GM18873 (cell line): ENCODE data around the gene SRSF5.

Source experiments
- ATAC-seq: cut with Tn5 transposase; IDR thresholded peaks from one replicate; pipeline ENCODE4 v1.9.1; 2021; ENCODE audit warnings: mild to moderate bottlenecking, moderate library complexity, moderate number of reproducible peaks; ENCODE audit not compliant: unreplicated experiment, low FRiP score

SRSF5 gene

GRCh38 chr14:69769623-69770022, 2.7 kb downstream of the SRSF5 start:
- no peak for ATAC-seq

GRCh38 chr14:69770559-69770958, 3.6 kb downstream of the SRSF5 start:
- ATAC-seq: no peak

DNA sequence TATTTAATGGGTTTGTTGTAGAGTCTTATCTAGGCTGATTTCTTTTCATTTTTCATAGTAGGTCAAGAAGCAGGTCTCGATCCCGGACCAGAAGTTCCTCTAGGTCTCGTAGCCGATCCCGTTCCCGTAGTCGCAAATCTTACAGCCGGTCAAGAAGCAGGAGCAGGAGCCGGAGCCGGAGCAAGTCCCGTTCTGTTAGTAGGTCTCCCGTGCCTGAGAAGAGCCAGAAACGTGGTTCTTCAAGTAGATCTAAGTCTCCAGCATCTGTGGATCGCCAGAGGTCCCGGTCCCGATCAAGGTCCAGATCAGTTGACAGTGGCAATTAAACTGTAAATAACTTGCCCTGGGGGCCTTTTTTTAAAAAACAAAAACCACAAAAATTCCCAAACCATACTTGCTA, 4.2 kb downstream of the SRSF5 start:
- ATAC-seq: no peak

DNA sequence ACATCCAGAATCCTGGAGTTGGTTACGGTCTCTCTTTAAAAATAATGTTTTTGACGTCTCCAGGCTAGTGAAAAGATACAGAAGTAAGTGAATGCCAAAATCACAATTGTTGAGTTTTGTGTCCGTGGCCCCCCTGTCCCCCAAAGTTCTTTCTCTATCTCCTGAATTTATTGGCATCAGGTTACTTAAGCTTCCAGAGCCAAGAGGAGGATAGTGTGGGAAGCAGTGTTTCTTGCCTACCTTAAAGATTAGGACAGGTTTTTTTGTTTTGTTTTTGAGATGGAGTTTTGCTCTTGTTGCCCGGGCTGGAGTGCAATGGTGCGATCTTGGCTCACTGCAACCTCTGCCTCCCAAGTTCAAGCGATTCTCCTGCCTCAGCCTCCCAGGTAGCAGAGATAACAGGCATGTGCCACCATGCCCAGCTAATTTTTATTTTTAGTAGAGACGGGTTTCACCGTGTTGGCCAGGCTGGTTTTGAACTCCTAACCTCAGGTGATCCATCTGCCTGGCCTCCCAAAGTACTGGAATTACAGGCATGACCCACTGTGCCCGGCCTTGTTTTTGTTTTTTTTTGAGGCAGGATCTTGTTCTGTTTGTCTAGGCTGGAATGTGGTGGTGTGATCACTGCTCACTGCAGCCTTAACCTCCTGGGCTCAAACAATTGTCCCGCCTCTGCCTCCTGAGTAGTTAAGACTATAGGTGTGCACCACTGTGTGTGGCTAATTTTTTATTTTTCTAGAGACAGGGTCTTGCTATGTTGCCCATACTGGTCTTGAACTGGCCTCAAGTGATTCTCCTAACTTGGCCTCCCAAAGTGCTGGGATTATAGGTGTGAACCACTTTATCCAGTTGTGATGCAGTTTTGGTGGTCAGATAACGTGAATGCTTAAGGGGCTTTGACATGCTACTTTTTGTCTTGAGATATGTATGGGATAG, 5.4 kb downstream of the SRSF5 start:
- ATAC-seq: no peak

DNA sequence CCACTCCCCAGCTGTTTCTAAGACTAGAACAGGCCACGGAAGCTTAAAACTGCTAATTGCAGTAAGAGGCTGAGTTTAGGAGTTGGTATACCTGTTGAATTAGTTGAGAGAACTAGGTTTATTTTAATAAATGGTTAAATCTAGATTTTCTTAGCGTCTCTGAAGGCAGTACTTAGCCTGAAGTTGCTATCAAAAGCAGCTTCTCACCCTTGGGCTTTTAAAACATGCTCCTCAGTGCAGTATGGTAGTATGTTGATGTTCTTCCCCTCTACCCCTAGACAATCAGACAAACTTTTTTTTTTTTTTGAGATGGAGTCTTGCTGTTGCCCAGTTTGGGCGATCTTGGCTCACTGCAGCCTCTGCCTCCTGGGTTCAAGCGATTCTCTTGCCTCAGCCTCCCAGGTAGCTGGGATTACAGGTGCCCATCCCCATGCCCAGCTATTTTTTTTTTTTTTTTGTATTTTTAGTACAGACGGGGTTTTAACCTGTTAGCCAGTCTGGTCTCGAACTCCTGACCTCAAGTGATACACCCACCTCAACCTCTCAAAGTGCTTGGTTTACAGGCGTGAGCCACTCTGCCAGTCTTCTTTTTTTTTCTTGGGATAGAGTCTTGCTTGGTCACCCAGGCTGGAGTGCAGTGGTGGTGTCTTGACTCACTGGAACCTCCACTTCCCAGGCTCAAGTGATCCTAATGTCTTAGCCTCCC, 6.8 kb downstream of the SRSF5 start:
- no peak for ATAC-seq

- ATAC-seq: no peak
These were observed 8.1 kb downstream of the SRSF5 start for GRCh38 chr14:69775012-69775411.

DNA sequence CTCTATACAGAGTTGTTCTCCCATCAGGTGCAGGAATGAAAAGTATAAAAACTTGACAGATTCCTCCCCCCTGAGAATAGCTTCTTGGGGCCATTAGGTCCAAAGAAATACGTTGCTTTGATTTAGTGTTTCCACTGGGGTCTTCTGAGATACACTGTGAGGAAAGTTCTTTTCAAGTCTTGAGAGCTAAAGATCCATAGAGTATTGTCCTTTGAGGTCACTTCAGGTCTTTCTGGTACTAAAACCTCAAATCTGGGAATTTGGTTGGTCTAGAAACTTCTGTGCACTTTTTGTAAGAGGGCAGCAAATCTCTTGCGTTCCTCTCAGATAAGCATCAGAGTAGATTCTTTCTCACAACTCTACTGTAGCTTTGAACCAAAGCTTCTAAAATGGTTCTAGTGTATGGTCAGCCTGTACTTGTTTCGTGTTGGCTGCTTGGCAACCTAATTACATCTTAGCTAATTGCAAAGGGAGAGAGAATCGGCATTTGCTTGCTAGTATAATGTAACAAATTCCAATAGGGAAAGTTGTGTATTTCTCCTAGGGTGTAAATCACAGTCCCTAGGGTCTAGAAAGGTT, 10.0 kb downstream of the SRSF5 start:
- no peak for ATAC-seq

- ATAC-seq: no peak
These were observed 12.1 kb downstream of the SRSF5 start for GRCh38 chr14:69779088-69779487.

DNA sequence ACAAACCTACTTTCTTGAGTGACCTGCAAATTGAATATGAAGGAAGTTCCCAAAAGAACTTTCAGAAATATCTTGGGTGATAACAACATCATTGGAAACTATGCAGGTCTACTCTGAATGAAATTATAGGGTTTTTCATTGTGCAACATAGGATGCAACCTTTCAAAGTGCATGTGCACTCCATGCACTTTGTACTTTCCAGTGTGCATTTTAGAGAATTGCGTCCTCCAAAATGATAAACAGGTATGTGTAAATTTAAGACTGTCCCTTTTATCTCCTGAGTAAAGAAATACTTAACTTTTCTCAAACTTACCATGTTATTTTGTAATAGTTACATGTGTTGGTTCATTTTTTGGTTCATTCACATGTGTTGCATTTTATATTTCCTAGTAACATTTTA, 13.2 kb downstream of the SRSF5 start:
- ATAC-seq: no peak

GRCh38 chr14:69780952-69781351, 14.0 kb downstream of the SRSF5 start:
- ATAC-seq: no peak

GRCh38 chr14:69784942-69785341, 18.0 kb downstream of the SRSF5 start:
- no peak for ATAC-seq

DNA sequence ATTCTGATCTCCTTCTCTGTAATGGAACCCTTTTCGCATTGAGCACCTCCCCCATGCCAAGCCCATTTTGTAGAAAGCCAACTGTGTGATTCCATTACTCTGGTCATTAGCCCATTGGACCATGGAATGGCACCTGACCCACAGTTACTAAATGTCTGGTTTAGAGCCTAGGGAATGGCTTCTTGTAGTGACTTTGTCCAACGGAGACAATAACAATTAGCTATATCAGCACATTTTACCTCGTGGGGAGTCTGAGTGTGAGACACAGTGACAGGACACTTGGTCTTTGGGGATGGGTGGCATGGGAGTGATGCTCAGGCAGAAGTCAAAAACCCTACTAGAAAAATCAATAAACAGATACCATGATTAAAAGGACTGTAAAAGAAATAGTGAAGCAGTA, 19.7 kb downstream of the SRSF5 start:
- no peak for ATAC-seq

DNA sequence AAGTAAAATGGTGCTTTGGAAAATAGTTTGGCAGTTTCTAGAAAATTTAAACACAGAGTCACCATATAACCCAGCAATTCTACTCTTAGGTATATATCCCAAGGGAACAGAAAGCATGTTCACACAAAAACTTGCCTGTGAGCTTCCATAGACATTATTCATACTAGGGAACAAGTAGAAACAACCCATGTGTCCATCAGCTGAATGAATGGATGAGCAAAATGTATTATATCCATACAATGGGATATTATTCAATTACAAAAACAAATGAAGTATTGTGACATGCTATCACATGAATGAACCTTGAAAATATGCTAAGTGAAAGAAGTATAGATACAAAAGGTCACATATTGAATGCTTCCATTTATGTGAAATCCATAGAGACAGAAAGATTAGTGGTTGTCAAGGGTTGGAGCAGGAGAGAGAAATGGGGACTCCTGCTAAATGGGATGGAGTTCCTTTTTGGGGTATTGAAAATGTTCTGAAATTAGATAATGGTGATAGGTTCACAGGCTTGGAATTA, 22.2 kb downstream of the SRSF5 start:
- no peak for ATAC-seq

DNA sequence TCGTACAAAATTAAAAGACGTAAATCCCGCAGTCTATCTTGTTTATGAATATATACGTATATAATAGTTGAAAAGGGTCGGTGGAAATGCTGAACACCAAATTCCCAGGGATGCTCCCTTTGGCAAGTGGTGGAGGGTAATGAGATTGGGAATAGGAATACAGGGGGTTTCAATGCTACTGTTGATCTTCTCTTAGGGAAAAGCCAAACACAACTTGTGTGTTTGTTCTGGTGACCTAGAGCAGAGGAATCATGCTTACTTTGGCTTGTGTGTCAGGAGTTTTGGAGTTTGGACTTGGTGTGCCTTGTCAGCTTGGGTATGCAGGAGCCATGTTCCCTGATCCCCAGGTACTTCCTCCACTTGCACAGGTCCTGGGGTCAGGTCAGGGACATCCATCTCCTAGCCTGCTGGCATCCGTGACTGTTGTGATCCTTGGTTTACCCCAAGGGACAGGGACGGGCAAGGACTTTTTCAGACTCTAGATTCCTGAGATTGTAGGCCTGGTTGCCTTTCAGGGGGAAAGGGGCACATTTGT, 26.0 kb downstream of the SRSF5 start:
- no peak for ATAC-seq

- ATAC-seq: no peak
These were observed 27.8 kb downstream of the SRSF5 start for GRCh38 chr14:69794791-69795190.

GRCh38 chr14:69795691-69796090, 28.7 kb downstream of the SRSF5 start:
- no peak for ATAC-seq

DNA sequence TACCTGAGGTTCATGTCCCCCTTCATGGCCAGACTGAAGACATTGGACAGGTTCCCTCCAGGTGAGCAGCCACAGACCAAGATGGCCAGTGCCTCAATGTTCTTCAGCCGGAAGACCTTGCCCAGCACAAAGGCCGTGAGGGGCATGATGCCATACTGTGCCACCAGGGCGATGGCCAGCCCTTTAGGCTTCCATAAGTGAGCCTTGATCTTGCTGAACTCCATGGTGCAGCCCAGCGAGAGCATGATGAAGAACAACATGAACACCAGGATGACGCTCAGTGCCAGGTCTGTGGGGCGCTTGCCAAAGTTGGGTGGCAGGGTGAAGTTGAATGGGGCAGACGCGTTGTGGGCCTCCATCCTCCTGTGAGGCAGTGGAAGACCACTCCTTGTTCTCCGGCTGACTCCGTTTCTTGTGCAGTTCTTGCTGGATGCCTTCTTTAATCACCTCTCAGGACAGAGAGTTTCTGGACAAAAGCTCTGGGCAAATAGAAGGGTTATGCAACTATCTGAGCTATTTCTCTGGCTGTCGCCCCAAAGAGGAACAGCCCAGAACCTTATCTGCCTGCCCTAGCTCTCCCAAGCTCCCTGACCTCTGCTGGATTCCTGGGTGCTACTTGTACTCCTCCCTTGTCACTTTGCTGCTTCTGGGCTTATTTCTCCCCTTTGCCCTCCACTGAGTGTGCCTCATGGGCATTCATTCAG, 30.0 kb downstream of the SRSF5 start, which contains the start of gene SLC10A1:
TSS of gene SLC10A1 (minus strand) at position 445 of the 704 bp plus-strand sequence. CDS start at position 359, 86 bp downstream.
- ATAC-seq: no peak

DNA sequence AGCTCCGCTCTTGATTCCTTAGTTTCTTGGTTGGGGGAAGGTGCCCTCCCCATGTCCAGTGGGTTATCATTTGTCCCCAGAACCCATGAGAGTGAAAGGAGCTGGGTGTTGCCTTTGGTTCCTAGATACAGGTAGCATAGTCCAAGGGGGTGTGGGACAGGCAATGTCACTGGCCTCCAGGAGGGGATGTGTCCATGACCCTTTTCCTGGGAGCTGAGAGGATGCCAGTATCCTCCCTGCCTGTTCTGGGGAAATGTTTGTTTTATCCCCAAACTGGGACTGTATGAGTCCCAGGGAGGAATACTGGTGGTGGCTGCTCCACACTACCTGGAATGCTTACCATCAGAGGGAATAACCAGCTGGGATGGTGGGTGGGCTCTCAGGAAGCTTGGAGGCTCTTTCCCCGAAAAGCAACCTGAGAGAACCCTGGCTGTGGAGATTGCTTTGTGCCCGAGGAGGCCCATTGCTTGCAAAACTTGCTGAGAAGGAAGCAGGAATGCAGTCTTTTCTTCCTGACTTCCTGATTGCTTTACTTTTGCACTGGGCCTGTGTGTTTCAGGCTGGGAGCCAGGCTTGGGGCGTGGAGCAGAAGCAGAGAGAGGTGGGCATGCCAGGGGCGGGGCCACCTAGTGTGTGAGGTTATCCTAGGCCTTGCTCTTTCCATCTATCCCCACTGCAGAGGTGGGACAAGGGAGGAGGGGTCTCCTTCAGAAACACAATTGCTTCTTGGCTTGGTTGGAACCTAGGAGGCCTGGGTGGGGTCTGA, 30.8 kb downstream of the SRSF5 start:
- no peak for ATAC-seq

GRCh38 chr14:69798339-69798735, 31.4 kb downstream of the SRSF5 start:
- no peak for ATAC-seq
